Right atrium auricular region (tissue), 2 donors: ENCODE data around the gene SALL1. TPM values are rescaled to one million over a fixed set of nuclear protein-coding genes. Genes with fewer than 3 reads are reported as not detected.

ENCODE experiments used
- DNase-seq: peaks from one replicate; pipeline ENCODE4 v3.0.0-alpha.2; 2019; ENCODE audit warnings: low spot score
- H3K27ac ChIP-seq, 2 donors: fragments of 200-600 bp; sonication (generic); 1 replicate in 1 of 2; 2 replicates in 1 of 2; pipeline ENCODE4 v1.5.1; 2016 to 2019
- H3K27me3 ChIP-seq, 2 donors: fragments of 200-600 bp; sonication (generic); one replicate each; pipeline versions ENCODE4 v1.5.1 to v1.6.0; 2017 to 2019
- H3K36me3 ChIP-seq: fragments of 200-600 bp; sonication (generic); one replicate; pipeline ENCODE4 v1.5.1; 2016
- H3K4me1 ChIP-seq, 2 donors: fragments of 200-600 bp; sonication (generic); one replicate each; pipeline versions ENCODE4 v1.5.1 to v1.6.0; 2017 to 2019
- H3K4me3 ChIP-seq, 2 donors: fragments of 200-600 bp; sonication (generic); 1 replicate in 1 of 2; 2 replicates in 1 of 2; pipeline ENCODE4 v1.5.1; 2017 to 2019; ENCODE audit warnings: mild to moderate bottlenecking in 1 of 2, moderate library complexity in 1 of 2
- H3K9me3 ChIP-seq, 2 donors: fragments of 200-600 bp; sonication (generic); one replicate each; pipeline ENCODE4 v1.5.1; 2019
- CTCF ChIP-seq, 2 donors: fragments of 200-600 bp; sonication (generic); IDR thresholded peaks; one replicate each; pipeline ENCODE4 v1.5.1; 2019; ENCODE audit warnings: antibody characterized with exemption in 2 of 2
- total RNA-seq, 2 donors: library from RNA; depleted of rRNA; stranded (reverse); fragments of >200 nt; gene quantifications; one replicate each; pipeline ENCODE4 v1.1.0, GENCODE V29; 2016

The SALL1 gene
- total RNA-seq, 2 donors from 2014 or later, result 1.3 to 6.9 TPM

GRCh38 chr16:51107742-51108141 is 43.3 kb downstream of the SALL1 start:
- Histone ChIP-seq H3K4me3 (no peak overlapping the region), H3K9me3 (no peaks in the 10 kb centered on the region), H3K27ac (no peak overlapping the region), H3K27me3 (no peaks in the 10 kb centered on the region), H3K36me3 (no peaks in the 10 kb centered on the region), H3K4me1 (no peaks in the 10 kb centered on the region)
- DNase-seq, result no peak
- TF ChIP-seq CTCF (IDR thresholded peaks at IDR 0.05), result no peak

DNA sequence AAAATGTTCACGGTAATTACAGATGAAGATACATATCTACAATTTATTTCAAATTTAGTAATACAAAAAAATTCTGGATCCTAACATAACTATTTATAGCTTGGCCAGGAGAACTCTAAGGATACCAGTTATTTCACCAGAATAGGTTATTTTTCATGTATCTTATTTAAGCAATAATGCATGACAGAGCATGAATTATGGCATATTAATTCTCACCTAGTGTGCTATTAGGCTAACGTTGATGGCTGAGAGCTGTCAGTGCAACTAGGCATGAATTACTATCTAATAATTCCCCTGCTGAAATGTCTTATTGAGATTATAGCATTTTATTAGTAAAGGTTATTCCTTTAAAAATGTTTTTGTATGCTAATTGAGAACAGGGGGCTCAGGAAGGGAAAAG is 44.5 kb downstream of the SALL1 start:
- Histone ChIP-seq H3K27ac (no peak overlapping the region), H3K4me3 (no peak overlapping the region), H3K36me3 (no peaks in the 10 kb centered on the region), H3K9me3 (no peaks in the 10 kb centered on the region), H3K27me3 (no peaks in the 10 kb centered on the region), H3K4me1 (no peaks in the 10 kb centered on the region)
- DNase-seq, result no peak
- TF ChIP-seq CTCF (IDR thresholded peaks at IDR 0.05), result no peak

DNA sequence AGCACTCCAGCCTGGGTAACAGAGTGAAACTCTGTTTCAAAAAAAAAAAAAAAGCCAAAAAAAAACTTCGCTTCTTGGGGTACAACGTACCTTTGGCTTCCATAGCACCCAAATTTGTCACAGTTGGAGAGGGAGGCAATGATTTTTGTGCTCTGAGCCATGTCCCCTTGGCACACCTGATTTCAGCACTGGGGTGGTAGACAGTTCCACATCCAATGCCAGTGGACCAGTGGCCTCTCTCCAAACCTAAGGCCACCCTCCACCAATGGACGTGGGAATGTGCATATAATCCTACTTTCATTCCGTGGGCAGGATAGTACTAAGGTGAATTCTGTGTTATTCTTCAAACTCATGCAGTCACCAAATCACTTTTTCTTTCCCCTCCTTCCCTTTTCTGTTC is 47.5 kb downstream of the SALL1 start:
- DNase-seq, result no peak
- H3K9me3 ChIP-seq, result no peaks in the 10 kb centered on the region
- no peaks in the 10 kb centered on the region for H3K4me1 ChIP-seq
- H3K36me3 ChIP-seq, result no peaks in the 10 kb centered on the region
- no peak overlapping the region for H3K27ac ChIP-seq
- TF ChIP-seq CTCF (IDR thresholded peaks at IDR 0.05), result no peak
- H3K4me3 ChIP-seq, result no peak overlapping the region
- no peaks in the 10 kb centered on the region for H3K27me3 ChIP-seq

DNA sequence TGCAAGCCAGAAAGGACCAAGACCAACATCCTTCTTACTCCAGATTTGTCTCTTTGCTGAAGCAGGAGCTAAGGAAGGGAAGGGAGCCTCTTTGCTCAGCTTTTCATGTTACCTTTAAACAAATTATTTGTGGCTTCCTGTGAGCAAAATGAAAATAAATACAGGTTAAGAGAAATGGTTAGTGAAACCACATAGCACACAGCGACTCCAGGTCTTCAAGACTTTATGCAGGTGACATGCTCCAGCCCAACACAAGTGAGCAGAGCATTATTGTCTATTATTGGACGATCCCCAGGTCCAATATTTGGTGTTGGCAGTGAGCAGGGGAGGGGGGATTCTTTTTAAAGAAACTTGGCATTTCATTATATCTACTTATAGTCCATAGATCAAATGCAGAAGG is 53.3 kb downstream of the SALL1 start:
- Histone ChIP-seq H3K9me3 (no peaks in the 10 kb centered on the region), H3K36me3 (no peaks in the 10 kb centered on the region), H3K27me3 (no peaks in the 10 kb centered on the region), H3K27ac (no peak overlapping the region), H3K4me1 (no peaks in the 10 kb centered on the region), H3K4me3 (no peak overlapping the region)
- no peak for DNase-seq
- no peak for TF ChIP-seq CTCF (IDR thresholded peaks at IDR 0.05)

GRCh38 chr16:51095890-51096626 is 55.0 kb downstream of the SALL1 start:
- H3K27ac ChIP-seq, result no peak overlapping the region
- no peak overlapping the region for H3K4me3 ChIP-seq
- DNase-seq, result no peak
- no peaks in the 10 kb centered on the region for H3K36me3 ChIP-seq
- H3K9me3 ChIP-seq, result peaks cover 0 to 4% of the 10 kb centered on the region in 2 donors
- no peaks in the 10 kb centered on the region for H3K4me1 ChIP-seq
- H3K27me3 ChIP-seq, result no peaks in the 10 kb centered on the region
- TF ChIP-seq CTCF (IDR thresholded peaks at IDR 0.05), result no peak
